Caco-2 (cell line): ENCODE data around the gene SLC37A1. TPM values are rescaled to one million over a fixed set of nuclear protein-coding genes. Genes with fewer than 3 reads are reported as not detected.

Experiments
- BruUV-seq: library from RNA; stranded (reverse); fragments of 400-500 nt; replicated peaks from 2 replicates; lab custom pipeline; 2021; lab: Mats Ljungman, UMichigan
- CTCF ChIA-PET: fragments of 300-600 bp; sonication (Branson Sonifier 250); formaldehyde crosslinking; loops from one replicate; lab custom pipeline; 2022; ENCODE audit warnings: antibody characterized with exemption; lab: Charles Lee
- POLR2A ChIA-PET: fragments of 300-600 bp; sonication (Branson Sonifier 250); formaldehyde crosslinking; loops from one replicate; lab custom pipeline; 2022; ENCODE audit warnings: antibody characterized with exemption; lab: Charles Lee
- DNase-seq, 2 experiments: peaks; one replicate each; pipeline versions ENCODE4 v3.0.0 to v3.0.0-alpha.2; 2020 to 2022
- H3K27me3 ChIP-seq: replicated peaks from 2 replicates; pipeline ENCODE4 v1.6.0; 2011; ENCODE audit warnings: low read length; ENCODE audit not compliant: control insufficient read depth, insufficient read depth
- H3K36me3 ChIP-seq: 2 replicates; pipeline ENCODE4 v1.5.1; 2011; ENCODE audit warnings: low read length; ENCODE audit not compliant: control insufficient read depth, insufficient read depth
- H3K4me1 ChIP-seq: fragments of 250-450 bp; sonication (Bioruptor Pico); 2 replicates; pipeline ENCODE4 v1.5.1; 2020; ENCODE audit warnings: mild to moderate bottlenecking
- H3K4me3 ChIP-seq: 2 replicates; pipeline ENCODE4 v1.5.1; 2011; ENCODE audit warnings: low read depth, mild to moderate bottlenecking, control low read depth, low read length
- H3K9me3 ChIP-seq: fragments of 250-450 bp; sonication (Bioruptor Pico); 2 replicates; pipeline ENCODE4 v1.5.1; 2020; ENCODE audit warnings: mild to moderate bottlenecking, moderate library complexity
- H3K27ac Mint-ChIP-seq: one replicate; pipeline ENCODE4 v1.8.0; 2022; ENCODE audit warnings: mixed read lengths; ENCODE audit not compliant: unreplicated experiment
- H3K27me3 Mint-ChIP-seq: one replicate; pipeline ENCODE4 v1.8.0; 2022; ENCODE audit warnings: mixed read lengths; ENCODE audit not compliant: insufficient read depth, unreplicated experiment
- H3K36me3 Mint-ChIP-seq: one replicate; pipeline ENCODE4 v1.8.0; 2022; ENCODE audit warnings: mild to moderate bottlenecking, mixed read lengths; ENCODE audit not compliant: insufficient read depth, unreplicated experiment
- H3K4me1 Mint-ChIP-seq: one replicate; pipeline ENCODE4 v1.8.0; 2022; ENCODE audit warnings: low read depth, mixed read lengths; ENCODE audit not compliant: unreplicated experiment
- H3K4me3 Mint-ChIP-seq: one replicate; pipeline ENCODE4 v1.8.0; 2022; ENCODE audit warnings: mild to moderate bottlenecking, moderate library complexity, mixed read lengths; ENCODE audit not compliant: unreplicated experiment
- H3K9me3 Mint-ChIP-seq: one replicate; pipeline ENCODE4 v1.8.0; 2022; ENCODE audit warnings: mixed read lengths; ENCODE audit not compliant: unreplicated experiment
- CTCF ChIP-seq, 2 experiments: fragments of 200-600 bp in 1 of 2; IDR thresholded peaks; 1 replicate in 1 of 2; 2 replicates in 1 of 2; pipeline versions ENCODE4 v1.5.1 to v1.8.0; 2011 to 2022; ENCODE audit warnings: antibody characterized with exemption in 1 of 2, control low read depth in 1 of 2, inconsistent platforms in 1 of 2, low read depth in 1 of 2, low read length in 1 of 2, mild to moderate bottlenecking in 1 of 2, moderate library complexity in 1 of 2; ENCODE audit not compliant: insufficient read depth in 1 of 2, severe bottlenecking in 1 of 2, unreplicated experiment in 1 of 2
- intact Hi-C: fragments of 100-400 bp; cut with micrococcal nuclease; formaldehyde crosslinking; loops from one replicate; pipeline ENCODE4 v1.10.0; 2022; ENCODE audit not compliant: unreplicated experiment
- total RNA-seq: library from RNA; stranded (reverse); gene quantifications from 2 replicates; pipeline ENCODE4 v1.2.3, GENCODE V29; 2022

The SLC37A1 gene
- total RNA-seq, 1 experiment from 2014 or later: 9.8 TPM

GRCh38 chr21:42559326-42559725 is 45.7 kb downstream of the SLC37A1 start:
- ChIA-PET POLR2A (no interaction called here), CTCF (no interaction called here)
- Histone ChIP-seq H3K27me3 (no peaks in the 10 kb centered on the region), H3K4me3 (no peak overlapping the region), H3K36me3 (no peaks in the 10 kb centered on the region), H3K4me1 (no peaks in the 10 kb centered on the region), H3K9me3 (no peaks in the 10 kb centered on the region)
- no peak overlapping the region for H3K27ac Mint-ChIP-seq
- H3K36me3 Mint-ChIP-seq: peaks cover 10% of the 10 kb centered on the region
- no peak overlapping the region for H3K4me3 Mint-ChIP-seq
- DNase-seq: peak in 1 of 2 experiments; percentile 2
- intact Hi-C loops: no loop called here
- H3K4me1 Mint-ChIP-seq: no peaks in the 10 kb centered on the region
- no peak for TF ChIP-seq CTCF (IDR thresholded peaks at IDR 0.05; ENCODE audit: insufficient read depth in 1 of 2, low read depth in 1 of 2, low read length in 1 of 2, severe bottlenecking in 1 of 2, unreplicated experiment in 1 of 2)
- no peaks in the 10 kb centered on the region for H3K27me3 Mint-ChIP-seq
- no peaks in the 10 kb centered on the region for H3K9me3 Mint-ChIP-seq
- no TSS peak for BruUV-seq

GRCh38 chr21:42560517-42561179 is 47.0 kb downstream of the SLC37A1 start:
- Mint-ChIP-seq H3K27ac (no peak overlapping the region), H3K4me3 (no peak overlapping the region), H3K4me1 (no peaks in the 10 kb centered on the region), H3K27me3 (no peaks in the 10 kb centered on the region), H3K36me3 (peaks cover 10% of the 10 kb centered on the region), H3K9me3 (no peaks in the 10 kb centered on the region)
- ChIA-PET POLR2A (no interaction called here), CTCF (no interaction called here)
- no TSS peak for BruUV-seq
- no peaks in the 10 kb centered on the region for H3K27me3 ChIP-seq
- no peaks in the 10 kb centered on the region for H3K9me3 ChIP-seq
- no peaks in the 10 kb centered on the region for H3K4me1 ChIP-seq
- no peaks in the 10 kb centered on the region for H3K36me3 ChIP-seq
- H3K4me3 ChIP-seq: no peak overlapping the region
- TF ChIP-seq CTCF (IDR thresholded peaks at IDR 0.05; ENCODE audit: insufficient read depth in 1 of 2, low read depth in 1 of 2, low read length in 1 of 2, severe bottlenecking in 1 of 2, unreplicated experiment in 1 of 2): no peak
- peak in 1 of 2 experiments; percentile 7 for DNase-seq
- intact Hi-C loops: no loop called here

GRCh38 chr21:42561762-42562650 is 48.4 kb downstream of the SLC37A1 start:
- Mint-ChIP-seq H3K27me3 (no peaks in the 10 kb centered on the region), H3K4me1 (no peaks in the 10 kb centered on the region), H3K27ac (no peak overlapping the region), H3K36me3 (peaks cover 10% of the 10 kb centered on the region), H3K9me3 (no peaks in the 10 kb centered on the region), H3K4me3 (no peak overlapping the region)
- no peak for TF ChIP-seq CTCF (IDR thresholded peaks at IDR 0.05; ENCODE audit: insufficient read depth in 1 of 2, low read depth in 1 of 2, low read length in 1 of 2, severe bottlenecking in 1 of 2, unreplicated experiment in 1 of 2)
- ChIA-PET CTCF (no interaction called here), POLR2A (no interaction called here)
- no peak overlapping the region for H3K4me3 ChIP-seq
- no peaks in the 10 kb centered on the region for H3K4me1 ChIP-seq
- no peaks in the 10 kb centered on the region for H3K27me3 ChIP-seq
- no TSS peak for BruUV-seq
- intact Hi-C loops: no loop called here
- H3K36me3 ChIP-seq: no peaks in the 10 kb centered on the region
- peak in 1 of 2 experiments; percentile 22 for DNase-seq
- no peaks in the 10 kb centered on the region for H3K9me3 ChIP-seq
